K562 (cell line): ENCODE data around the gene TSPYL4. TPM values are rescaled to one million over a fixed set of nuclear protein-coding genes. Genes with fewer than 3 reads are reported as not detected.

ENCODE experiments used
- ATAC-seq: fragments of 200-7000 bp; cut with Tn5 transposase; 3 replicates; pipeline ENCODE4 v1.9.1; 2020; ENCODE audit warnings: moderate library complexity
- BruUV-seq: library from RNA; stranded (reverse); fragments of 400-500 nt; replicated peaks from 2 replicates; lab custom pipeline; 2021; lab: Mats Ljungman, UMichigan
- CTCF ChIA-PET: fragments of 300-600 bp; formaldehyde crosslinking; extraction: SDS; loops from one replicate; lab custom pipeline; 2021; ENCODE audit warnings: low intra/inter-chr PET ratio; lab: Yijun Ruan, JAX
- POLR2A ChIA-PET: fragments of 300-600, 350-650 bp; sonication (Branson Sonifier 250); formaldehyde crosslinking; extraction: SDS; loops from one replicate; lab custom pipeline; 2021; ENCODE audit warnings: antibody characterized with exemption, inconsistent platforms; lab: Yijun Ruan, JAX
- DNase-seq, 4 experiments: peaks; one replicate each; pipeline versions ENCODE4 v3.0.0 to v3.0.0-alpha.2; 2011 to 2018; ENCODE audit warnings: low spot score in 3 of 4, mixed read lengths in 3 of 4; ENCODE audit errors: extremely low read depth in 1 of 4
- FAIRE-seq: peaks from 2 replicates; lab custom pipeline; 2011; peaks lifted over from hg19 to GRCh38; lab: Jason Lieb, UNC
- H2AFZ ChIP-seq: 2 replicates; pipeline ENCODE4 v1.6.0; 2011; ENCODE audit warnings: low read depth, low read length, control low read depth, inconsistent platforms
- H3K27ac ChIP-seq: fragments of 200-600 bp; 3 replicates; pipeline ENCODE4 v1.8.0; 2011; ENCODE audit warnings: low read depth, mild to moderate bottlenecking, control low read depth, inconsistent platforms, low read length, moderate library complexity, mixed read lengths; ENCODE audit errors: extremely low read depth
- H3K27me3 ChIP-seq, 2 experiments: fragments of 300-600 bp in 1 of 2; 2 replicates in 1 of 2; 3 replicates in 1 of 2; pipeline versions ENCODE4 v1.6.0 to v1.8.0; 2011; ENCODE audit warnings: inconsistent platforms in 2 of 2, low read length in 2 of 2, mild to moderate bottlenecking in 1 of 2, mixed read lengths in 1 of 2, moderate library complexity in 1 of 2; ENCODE audit not compliant: control insufficient read depth in 2 of 2, insufficient read depth in 2 of 2
- H3K36me3 ChIP-seq: fragments of 300-600 bp; 3 replicates; pipeline ENCODE4 v1.8.0; 2011; ENCODE audit warnings: mild to moderate bottlenecking, low read length, inconsistent platforms; ENCODE audit not compliant: control insufficient read depth, insufficient read depth
- H3K4me1 ChIP-seq, 2 experiments: fragments of 200-600 bp in 1 of 2; replicated peaks in 1 of 2; 2 replicates in 1 of 2; 3 replicates in 1 of 2; pipeline versions ENCODE4 v1.5.1 to v1.8.0; 2011; ENCODE audit warnings: inconsistent platforms in 2 of 2, low read length in 2 of 2, mild to moderate bottlenecking in 1 of 2, mixed read lengths in 1 of 2, moderate library complexity in 1 of 2; ENCODE audit not compliant: control insufficient read depth in 2 of 2, insufficient read depth in 2 of 2
- H3K4me2 ChIP-seq: 2 replicates; pipeline ENCODE4 v1.6.1; 2011; ENCODE audit warnings: low read length, control low read depth, inconsistent platforms, mixed read lengths; ENCODE audit not compliant: insufficient read depth
- H3K4me3 ChIP-seq: fragments of 200-600 bp; sonication (generic), shearing (Covaris generic); 2 replicates; pipeline ENCODE4 v1.5.1; 2016; ENCODE audit warnings: control low read depth, inconsistent platforms
- H3K79me2 ChIP-seq: fragments of 200-600 bp; 3 replicates; pipeline ENCODE4 v1.8.0; 2011; ENCODE audit warnings: low read length, inconsistent platforms; ENCODE audit not compliant: control insufficient read depth, insufficient read depth
- H3K9ac ChIP-seq, 2 experiments: 2 replicates each; pipeline versions ENCODE4 v1.6.0 to v1.6.1; 2011; ENCODE audit warnings: low read depth in 2 of 2, low read length in 2 of 2, control low read depth in 1 of 2, inconsistent platforms in 1 of 2, mild to moderate bottlenecking in 1 of 2, mixed read lengths in 1 of 2; ENCODE audit not compliant: insufficient read depth in 1 of 2
- H3K9me1 ChIP-seq: one replicate; pipeline ENCODE4 v1.6.0; 2011; ENCODE audit warnings: inconsistent platforms, mild to moderate bottlenecking, low read length, moderate library complexity; ENCODE audit not compliant: control insufficient read depth, insufficient read depth
- H3K9me3 ChIP-seq: replicated peaks from 2 replicates; pipeline ENCODE4 v1.5.1; 2011; ENCODE audit warnings: low read depth, low read length, inconsistent platforms; ENCODE audit not compliant: control insufficient read depth, insufficient read depth
- H4K20me1 ChIP-seq: replicated peaks from 2 replicates; pipeline ENCODE4 v1.6.1; 2011; ENCODE audit warnings: low read length, inconsistent platforms, mixed read lengths; ENCODE audit not compliant: control insufficient read depth, insufficient read depth
- BHLHE40 ChIP-seq: IDR thresholded peaks from 2 replicates; pipeline ENCODE4 v1.6.1; 2011; ENCODE audit warnings: low read length, improper control_type of control experiment
- CREB5 ChIP-seq: fragments of 250-450 bp; sonication (Bioruptor Pico); IDR thresholded peaks from 2 replicates; pipeline ENCODE4 v1.5.0; 2020; ENCODE audit warnings: mild to moderate bottlenecking
- HMBOX1 ChIP-seq: sonication (generic); IDR thresholded peaks from 2 replicates; pipeline ENCODE4 v1.6.1; 2016
- NELFE ChIP-seq: IDR thresholded peaks from 2 replicates; pipeline ENCODE4 v1.6.1; 2011; ENCODE audit warnings: mild to moderate bottlenecking; ENCODE audit not compliant: insufficient read depth, insufficient read length
- ZBTB43 ChIP-seq: sonication (generic); formaldehyde crosslinking; IDR thresholded peaks from 2 replicates; pipeline ENCODE4 v1.8.0; 2023; ENCODE audit warnings: mild to moderate bottlenecking, missing genetic modification reagents
- ZNF146 ChIP-seq: IDR thresholded peaks from one replicate; pipeline ENCODE4 v1.6.1; 2018; ENCODE audit warnings: missing compliant biosample characterization; ENCODE audit not compliant: unreplicated experiment
- ZNF217 ChIP-seq: sonication (generic); formaldehyde crosslinking; IDR thresholded peaks from 2 replicates; pipeline ENCODE4 v1.8.0; 2022; ENCODE audit warnings: mild to moderate bottlenecking, missing genetic modification reagents
- ZNF778 ChIP-seq: fragments of 450-650 bp; formaldehyde crosslinking; IDR thresholded peaks from 2 replicates; pipeline ENCODE4 v1.4.0; 2020; ENCODE audit warnings: mild to moderate bottlenecking, moderate library complexity
- WGBS: fragments of 100-300 bp; shearing (Covaris generic); methylation state at CpG from one replicate; pipeline ENCODE4 v1.1.6; 2016; ENCODE audit warnings: low coverage, mixed read lengths; ENCODE audit not compliant: insufficient coverage; ENCODE audit errors: missing lambda C conversion rate; 5-methylcytosine and 5-hydroxymethylcytosine counted together
- in situ Hi-C: fragments of 300-500 bp; cut with MboI; formaldehyde crosslinking; loops from 4 replicates; pipeline ENCODE4 v1.15.0; 2018; ENCODE audit warnings: inconsistent platforms, mixed read lengths
- intact Hi-C: fragments of 100-400 bp; cut with micrococcal nuclease; formaldehyde crosslinking; loops from 2 replicates; pipeline ENCODE4 v1.14.2; 2022
- polyA plus RNA-seq, 8 experiments: library from polyadenylated mRNA; depleted of rRNA in 4 of 8; stranded (reverse) in 5 of 8; unstranded in 3 of 8; fragments of >200 nt; fragmentation: Nextera tagmentation in 2 of 8; fragmentation: Illumina TruSeq in 1 of 8; extraction: Ambion mirVana in 2 of 8; extraction: Trizol in 1 of 8; gene quantifications; 2 replicates each; pipeline versions ENCODE4 v1.2.1 to v1.2.3, GENCODE V29; 2011 to 2014; ENCODE audit warnings: inconsistent platforms in 1 of 8, missing spikeins in 1 of 8
- total RNA-seq, 7 experiments: library from RNA; depleted of rRNA in 6 of 7; stranded (reverse); fragments of >200 nt in 6 of 7; fragmentation: Illumina TruSeq in 2 of 7; extraction: Trizol in 2 of 7; gene quantifications; 2 replicates each; pipeline versions ENCODE4 v1.2.1 to v1.2.3, GENCODE V29; 2011 to 2021; ENCODE audit warnings: low replicate concordance in 1 of 7

TSPYL4 gene
- total and polyA plus RNA-seq, 9 of the 15 experiments (the other 6 are each of a cell fraction or from before 2014, with no cell fraction given), result 0.69 to 18.0 (median 9.1) TPM

- DNase-seq (no peak), ATAC-seq (no peak), FAIRE-seq (no peak)
- H3K36me3 ChIP-seq, result peaks cover 5% of the 10 kb centered on the region; the same call in 2 of the 3 replicates
- H3K4me1 ChIP-seq, result peaks cover 5 to 11% of the 10 kb centered on the region in 2 experiments; a peak in 2 of 5 replicates
- H3K4me2 ChIP-seq, result no peak overlapping the region
- intact Hi-C loops (loop anchor here (5.0 kb wide), 2 partner anchors 154 to 364 kb away; no protein-coding TSS in a partner anchor), in situ Hi-C loops (loop anchor here (10.0 kb wide), 1 partner anchor 272 kb away; the partner anchor contains the start of gene CALHM4)
- no peak overlapping the region for H3K4me3 ChIP-seq
- H2AFZ ChIP-seq, result peak overlapping the region; percentile 28; the same call in 1 of the 2 replicates
- peaks cover 9% of the 10 kb centered on the region; the same call in 1 of the 2 replicates for H4K20me1 ChIP-seq
- no peaks in the 10 kb centered on the region for H3K9me1 ChIP-seq
- 20% methylated on average over 1 of the region's 1 CpG for WGBS
- no peak overlapping the region for H3K9ac ChIP-seq
- no peak overlapping the region for H3K27ac ChIP-seq
- no TSS peak for BruUV-seq
- peaks cover 28% of the 10 kb centered on the region for H3K79me2 ChIP-seq
- CTCF ChIA-PET, result no interaction called here
- POLR2A ChIA-PET, result interaction anchor here (0.6 kb wide), 1 partner anchor 399 kb away, joined by 3 read pairs; no protein-coding TSS in a partner anchor
- TF ChIP-seq HMBOX1, result peak; percentile 42; the same call in 1 of the 2 replicates
- TF ChIP-seq ZNF217 (CRISPR knock-in tag), result no peak
- no peaks in the 10 kb centered on the region for H3K9me3 ChIP-seq
- H3K27me3 ChIP-seq, result no peaks in the 10 kb centered on the region
Measured at GRCh38 chr6:116283191-116283590, 29.3 kb upstream of the TSPYL4 start.

- no peak overlapping the region for H3K27ac ChIP-seq
- intact Hi-C loops, result loop anchor here (5.0 kb wide), 2 partner anchors 155 to 365 kb away; no protein-coding TSS in a partner anchor
- ChIA-PET CTCF (no interaction called here), POLR2A (no interaction called here)
- peaks cover 13% of the 10 kb centered on the region; the same call in 1 of the 2 replicates for H4K20me1 ChIP-seq
- in situ Hi-C loops, result loop anchor here (10.0 kb wide), 1 partner anchor 272 kb away; the partner anchor contains the start of gene CALHM4
- H2AFZ ChIP-seq, result peak overlapping the region; percentile 28
- no peak for DNase-seq
- WGBS, result 63% methylated on average over 2 of the region's 2 CpGs
- peaks cover 33% of the 10 kb centered on the region for H3K79me2 ChIP-seq
- no peaks in the 10 kb centered on the region for H3K9me3 ChIP-seq
- no peak overlapping the region for H3K9ac ChIP-seq
- no peaks in the 10 kb centered on the region for H3K9me1 ChIP-seq
- peaks cover 5 to 11% of the 10 kb centered on the region in 2 experiments; a peak in 2 of 5 replicates for H3K4me1 ChIP-seq
- TF ChIP-seq BHLHE40, result 0 out of 2 replicates have a peak, but pooled peaks have one; percentile 29
- no peak for TF ChIP-seq ZNF778
- TF ChIP-seq NELFE, result no peak
- TF ChIP-seq ZNF146 (CRISPR knock-in tag), result no peak
- TF ChIP-seq ZBTB43 (CRISPR knock-in tag), result no peak
- TF ChIP-seq CREB5, result no peak
- no peak for ATAC-seq
- no peak overlapping the region for H3K4me2 ChIP-seq
- BruUV-seq, result no TSS peak
- FAIRE-seq, result no peak
- H3K36me3 ChIP-seq, result peaks cover 10% of the 10 kb centered on the region; the same call in 2 of the 3 replicates
- H3K4me3 ChIP-seq, result no peak overlapping the region
- no peaks in the 10 kb centered on the region for H3K27me3 ChIP-seq
Measured at GRCh38 chr6:116282698-116283097, 28.8 kb upstream of the TSPYL4 start.
